Fibroblast of villous mesenchyme (primary cell): Measurements from ENCODE around the gene DLGAP1. TPM values are rescaled to one million over a fixed set of nuclear protein-coding genes. Genes with fewer than 3 reads are reported as not detected.

Experiments
- DNase-seq: peaks from one replicate; pipeline ENCODE4 v3.0.0-alpha.2; 2010; ENCODE audit warnings: low read depth
- H3K4me3 ChIP-seq: 2 replicates; pipeline ENCODE4 v1.5.1; 2011; ENCODE audit warnings: low read depth, mild to moderate bottlenecking, low read length
- CTCF ChIP-seq: IDR thresholded peaks from 2 replicates; pipeline ENCODE4 v1.5.1; 2012; ENCODE audit warnings: low read depth, mild to moderate bottlenecking, low read length; ENCODE audit not compliant: insufficient read depth
- total RNA-seq: library from RNA; depleted of rRNA; stranded (reverse); fragments of >200 nt; gene quantifications from 2 replicates; pipeline ENCODE4 v1.2.3, GENCODE V29; 2012

DLGAP1 gene
- total RNA-seq, 1 donor = 0.86 TPM

DNA sequence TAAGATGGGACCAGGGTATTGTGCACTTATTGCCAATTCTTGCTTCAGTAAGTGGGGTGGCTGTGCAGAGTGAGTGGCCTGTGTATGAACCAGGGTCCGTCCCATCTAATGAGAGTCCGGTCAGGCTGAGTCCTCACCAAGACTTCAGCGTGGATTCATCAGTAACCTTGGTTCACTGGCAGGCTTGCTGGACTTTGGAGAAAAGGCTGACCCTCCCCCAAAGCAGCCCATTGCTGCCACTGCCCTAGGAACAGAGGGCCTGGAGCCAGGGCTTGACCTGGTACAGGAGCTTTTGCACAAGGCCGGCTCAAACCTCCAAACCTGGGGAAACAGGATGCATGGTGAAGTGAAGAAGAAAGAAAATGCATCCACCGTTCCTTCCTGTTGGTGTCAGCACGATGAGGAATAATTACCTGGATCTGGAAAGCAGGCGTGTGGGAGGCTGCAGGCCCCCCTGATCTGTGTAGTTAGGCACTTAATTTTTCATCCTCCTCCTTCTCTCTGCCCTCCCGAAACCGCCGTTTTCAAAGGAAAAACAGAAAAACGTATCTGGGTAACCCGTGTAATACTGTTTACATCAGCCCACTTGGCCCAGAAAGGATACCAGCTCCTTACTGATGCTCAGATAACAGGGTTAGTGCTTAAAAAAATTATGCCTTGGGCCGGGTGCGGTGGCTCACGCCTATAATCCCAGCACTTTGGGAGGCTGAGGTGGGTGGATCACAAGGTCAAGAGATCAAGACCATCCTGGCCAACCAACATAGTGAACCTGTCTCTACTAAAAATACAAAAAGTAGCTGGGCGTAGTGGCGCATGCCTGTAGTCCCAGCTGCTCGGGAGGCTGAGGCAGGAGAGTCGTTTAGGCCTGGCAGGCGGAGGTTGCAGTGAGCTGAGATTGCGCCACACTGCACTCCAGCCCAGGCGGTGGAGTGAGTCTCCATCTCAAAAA is 857.4 kb downstream of the DLGAP1 start:
- no peak for TF ChIP-seq CTCF
- no peak overlapping the region for H3K4me3 ChIP-seq
- DNase-seq = no peak

- TF ChIP-seq CTCF = peak; percentile 14
- H3K4me3 ChIP-seq = peak overlapping the region; percentile 34
- peak; percentile 68 for DNase-seq
Measured at GRCh38 chr18:3596637-3597384, 858.3 kb downstream of the DLGAP1 start.

DNA sequence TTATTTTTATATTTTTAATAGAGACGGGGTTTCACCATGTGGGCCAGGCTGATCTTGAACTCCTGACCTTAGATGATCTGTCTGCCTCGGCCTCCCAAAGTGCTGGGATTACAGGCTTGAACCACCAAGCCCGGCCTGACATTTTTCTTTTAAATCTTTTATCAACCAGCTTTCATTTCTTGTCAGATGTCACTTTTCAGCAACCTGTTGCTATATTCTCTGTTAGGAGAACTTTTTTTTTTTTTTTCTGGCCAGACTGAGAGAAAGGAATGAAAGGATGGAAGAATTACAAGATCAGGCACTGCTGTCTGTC is 858.8 kb downstream of the DLGAP1 start:
- peak overlapping the region; percentile 43 for H3K4me3 ChIP-seq
- DNase-seq = no peak
- no peak for TF ChIP-seq CTCF

DNA sequence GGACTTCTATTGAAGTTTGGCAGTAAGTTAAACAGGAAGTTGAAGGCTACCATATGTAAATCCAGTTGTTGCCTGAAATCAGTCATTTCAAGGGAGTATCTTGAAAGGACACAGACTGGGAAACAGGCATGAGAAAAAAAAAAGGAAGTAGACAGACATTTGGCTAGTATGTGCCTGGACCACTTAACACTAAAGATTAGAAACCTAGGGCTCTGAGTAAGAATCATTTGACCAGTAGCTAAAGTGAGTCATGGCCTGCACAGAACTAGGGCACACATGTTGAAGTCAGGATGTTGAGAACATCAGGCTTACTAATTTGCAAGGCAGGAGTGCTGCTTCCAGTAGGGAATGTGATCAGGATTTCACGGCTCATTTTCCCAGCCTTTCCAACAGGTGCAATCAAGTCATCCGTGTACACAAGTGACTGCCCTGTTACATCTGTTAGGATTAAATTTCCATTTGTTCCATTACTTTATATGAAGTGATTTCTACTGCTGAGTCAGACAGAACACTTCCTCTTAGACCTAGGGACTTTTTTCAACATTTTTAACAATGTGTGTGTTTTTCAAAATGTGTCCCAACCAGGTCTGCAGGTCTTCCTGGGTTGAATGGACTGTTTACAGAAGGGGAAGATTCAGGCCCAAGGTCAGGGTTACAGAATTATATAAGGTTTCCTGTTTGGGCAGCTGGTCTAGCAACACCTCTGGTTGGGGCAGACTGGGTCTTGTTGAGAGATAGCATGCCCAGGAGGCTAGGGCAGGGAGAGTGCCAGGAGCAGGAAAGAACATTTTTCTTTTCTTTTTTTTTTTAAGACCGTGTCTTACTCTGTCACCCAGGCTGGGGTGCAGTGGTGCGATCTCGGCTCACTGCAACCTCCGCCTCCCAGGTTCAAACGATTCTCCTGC is 859.5 kb downstream of the DLGAP1 start:
- peak overlapping the region; percentile 62 for H3K4me3 ChIP-seq
- TF ChIP-seq CTCF = no peak
- DNase-seq = peak; percentile 98

DNA sequence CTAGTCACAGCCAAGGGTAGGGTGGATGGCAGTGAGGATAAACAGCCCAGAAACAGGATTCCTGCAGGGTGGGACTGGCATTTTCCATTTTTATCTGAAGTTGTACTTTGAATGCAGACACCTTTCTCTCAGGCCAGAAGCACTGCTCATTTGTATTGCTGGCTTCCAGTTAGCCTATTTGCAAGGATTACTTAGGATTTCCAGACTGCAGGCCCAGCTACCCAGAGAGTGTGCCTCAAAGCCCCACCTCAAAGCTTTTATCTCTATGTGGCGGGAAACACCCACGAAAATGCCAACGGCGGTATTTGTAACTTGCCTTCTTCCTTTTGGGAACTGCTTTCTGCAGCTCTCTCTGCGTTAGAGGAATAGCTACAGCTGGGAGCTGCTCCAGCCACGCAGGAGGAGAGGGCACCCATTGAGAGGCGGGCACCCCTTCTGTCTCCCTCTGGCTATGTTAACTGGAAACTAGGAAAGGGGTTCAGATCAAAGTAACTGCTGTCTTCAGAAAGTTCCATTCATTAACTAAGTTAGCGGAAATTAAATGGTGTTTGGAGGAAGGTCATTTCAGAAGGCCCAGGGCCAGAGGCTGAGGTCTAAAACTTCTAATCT is 860.2 kb downstream of the DLGAP1 start:
- TF ChIP-seq CTCF = no peak
- peak overlapping the region; percentile 62 for H3K4me3 ChIP-seq
- peak; percentile 69 for DNase-seq
